Endothelial cell (in vitro differentiated cells): ENCODE results near the gene CCL17. TPM values are rescaled to one million over a fixed set of nuclear protein-coding genes. Genes with fewer than 3 reads are reported as not detected.
A peak's percentile ranks its signal among the peaks of the same experiment; 100 is the strongest.
"Not testable (repeated sequence)": the region's sequence is repeated elsewhere in the genome, so short reads cannot be mapped to it uniquely, and the experiment has no call there.

Source experiments
- DNase-seq: peaks from one replicate; pipeline ENCODE4 v3.0.0; 2021; ENCODE audit warnings: low spot score
- H3K27ac Mint-ChIP-seq: one replicate; pipeline ENCODE4 v1.8.0; 2021; ENCODE audit warnings: mixed read lengths, inconsistent platforms; ENCODE audit not compliant: unreplicated experiment
- H3K27me3 Mint-ChIP-seq: one replicate; pipeline ENCODE4 v1.8.0; 2021; ENCODE audit warnings: mild to moderate bottlenecking, moderate library complexity, mixed read lengths, inconsistent platforms; ENCODE audit not compliant: unreplicated experiment
- H3K36me3 Mint-ChIP-seq: one replicate; pipeline ENCODE4 v1.8.0; 2021; ENCODE audit warnings: mild to moderate bottlenecking, low read depth, mixed read lengths, inconsistent platforms; ENCODE audit not compliant: unreplicated experiment
- H3K4me1 Mint-ChIP-seq: one replicate; pipeline ENCODE4 v1.8.0; 2021; ENCODE audit warnings: mild to moderate bottlenecking, mixed read lengths, inconsistent platforms; ENCODE audit not compliant: unreplicated experiment
- H3K4me3 Mint-ChIP-seq: one replicate; pipeline ENCODE4 v1.8.0; 2021; ENCODE audit warnings: mild to moderate bottlenecking, mixed read lengths, inconsistent platforms; ENCODE audit not compliant: unreplicated experiment
- H3K9me3 Mint-ChIP-seq: one replicate; pipeline ENCODE4 v1.8.0; 2021; ENCODE audit warnings: mixed read lengths, inconsistent platforms; ENCODE audit not compliant: unreplicated experiment
- CTCF ChIP-seq: fragments of 200-600 bp; sonication (generic); IDR thresholded peaks from one replicate; pipeline ENCODE4 v1.5.0; 2021; ENCODE audit warnings: antibody characterized with exemption; ENCODE audit not compliant: unreplicated experiment
- total RNA-seq: library from RNA; stranded (reverse); fragmentation: NEBNext Ultra II Directional; extraction: Animal tissue kit (Norgen Biotek cat#: 25700); gene quantifications from one replicate; pipeline ENCODE4 v1.2.1, GENCODE V29; 2021; ENCODE audit not compliant: unreplicated experiment

Gene CCL17
- total RNA-seq, 1 donor from 2014 or later = not detected

- Mint-ChIP-seq H3K4me1 (no peaks in the 10 kb centered on the region), H3K4me3 (no peak overlapping the region), H3K27me3 (peaks cover 2% of the 10 kb centered on the region), H3K36me3 (peaks cover 56% of the 10 kb centered on the region), H3K27ac (no peak overlapping the region), H3K9me3 (peaks cover 5% of the 10 kb centered on the region)
- no peak for TF ChIP-seq CTCF
- no peak for DNase-seq
Observed at GRCh38 chr16:57435838-57436237, 31.3 kb downstream of the CCL17 start.

GRCh38 chr16:57439947-57440346 lies 35.4 kb downstream of the CCL17 start:
- Mint-ChIP-seq H3K4me3 (peak overlapping the region; percentile 76), H3K36me3 (peaks cover 43% of the 10 kb centered on the region)
- not testable (repeated sequence) for H3K4me1 Mint-ChIP-seq, H3K27me3 Mint-ChIP-seq, H3K9me3 Mint-ChIP-seq, DNase-seq, H3K27ac Mint-ChIP-seq

- DNase-seq, H3K9me3 Mint-ChIP-seq, H3K27me3 Mint-ChIP-seq, H3K4me1 Mint-ChIP-seq, H3K27ac Mint-ChIP-seq: not testable (repeated sequence)
- Mint-ChIP-seq H3K36me3 (peaks cover 40% of the 10 kb centered on the region), H3K4me3 (peak overlapping the region; percentile 76)
Observed at GRCh38 chr16:57440551-57440950, 36.0 kb downstream of the CCL17 start.

DNA sequence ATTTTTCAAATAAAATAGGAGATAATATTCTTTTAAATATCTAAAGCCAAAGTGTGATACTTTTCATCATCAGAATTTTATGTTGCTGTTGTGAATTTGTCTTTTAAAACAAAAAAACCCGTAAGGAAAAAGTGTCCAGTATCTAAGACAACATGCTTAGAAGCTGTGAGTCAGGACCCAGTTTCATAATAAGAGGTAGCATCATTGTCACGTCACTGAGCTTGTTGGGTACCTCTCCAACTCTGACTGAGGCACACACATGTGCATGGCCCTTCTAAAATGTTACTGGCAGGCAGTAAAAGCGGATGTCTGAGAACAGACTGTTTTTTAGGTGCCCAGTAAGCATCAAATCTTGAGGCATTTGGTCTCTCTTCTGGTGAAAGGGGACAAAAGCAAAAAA lies 40.1 kb downstream of the CCL17 start:
- no peak for DNase-seq
- Mint-ChIP-seq H3K9me3 (peaks cover 9% of the 10 kb centered on the region), H3K27me3 (peaks cover 2% of the 10 kb centered on the region), H3K27ac (no peak overlapping the region), H3K4me3 (no peak overlapping the region), H3K36me3 (peaks cover 23% of the 10 kb centered on the region), H3K4me1 (peaks cover 10% of the 10 kb centered on the region)
- TF ChIP-seq CTCF = no peak

GRCh38 chr16:57445510-57445909 lies 40.9 kb downstream of the CCL17 start:
- Mint-ChIP-seq H3K9me3 (peaks cover 5% of the 10 kb centered on the region), H3K4me1 (peaks cover 10% of the 10 kb centered on the region), H3K36me3 (peaks cover 16% of the 10 kb centered on the region), H3K4me3 (no peak overlapping the region), H3K27me3 (peaks cover 2% of the 10 kb centered on the region), H3K27ac (no peak overlapping the region)
- no peak for DNase-seq
- no peak for TF ChIP-seq CTCF

- Mint-ChIP-seq H3K27me3 (peaks cover 2% of the 10 kb centered on the region), H3K27ac (peak overlapping the region; percentile 74), H3K36me3 (peaks cover 5% of the 10 kb centered on the region), H3K9me3 (peaks cover 5% of the 10 kb centered on the region), H3K4me3 (peak overlapping the region; percentile 95), H3K4me1 (peaks cover 10% of the 10 kb centered on the region)
- DNase-seq = no peak
- no peak for TF ChIP-seq CTCF
Observed at GRCh38 chr16:57446531-57447185, 42.1 kb downstream of the CCL17 start.
